K562 (cell line): ENCODE measurements around the gene OR7D2. TPM values are rescaled to one million over a fixed set of nuclear protein-coding genes. Genes with fewer than 3 reads are reported as not detected.
A peak's percentile ranks its signal among the peaks of the same experiment; 100 is the strongest.

ENCODE experiments used
- CHD1 ChIP-seq: fragments of 200-600 bp; sonication (generic); IDR thresholded peaks from one replicate; pipeline ENCODE4 v1.6.1; 2012; ENCODE audit warnings: mild to moderate bottlenecking, moderate library complexity, low read length, inconsistent platforms
- E2F1 ChIP-seq: sonication (generic); formaldehyde crosslinking; IDR thresholded peaks from 2 replicates; pipeline ENCODE4 v1.8.1; 2023; ENCODE audit warnings: mild to moderate bottlenecking, missing genetic modification reagents, moderate library complexity
- HCFC1 ChIP-seq: IDR thresholded peaks from 2 replicates; pipeline ENCODE4 v1.6.1; 2012; ENCODE audit warnings: low read depth, low read length, improper control_type of control experiment
- HIVEP1 ChIP-seq: fragments of 250-450 bp; sonication (Bioruptor Pico); IDR thresholded peaks from 2 replicates; pipeline ENCODE4 v1.4.0; 2020; ENCODE audit warnings: mild to moderate bottlenecking
- MED1 ChIP-seq: sonication (generic); formaldehyde crosslinking; IDR thresholded peaks from 2 replicates; pipeline ENCODE4 v1.8.1; 2023; ENCODE audit warnings: missing genetic modification reagents, borderline replicate concordance
- NFIC ChIP-seq: fragments of 450-650 bp; IDR thresholded peaks from 2 replicates; pipeline ENCODE4 v1.6.1; 2017; ENCODE audit warnings: mild to moderate bottlenecking, inconsistent platforms
- POLR2B ChIP-seq: fragments of 450-650 bp; IDR thresholded peaks from 2 replicates; pipeline ENCODE4 v1.6.1; 2018; ENCODE audit warnings: low read depth; ENCODE audit not compliant: partially characterized antibody
- PYGO2 ChIP-seq: fragments of 450-650 bp; IDR thresholded peaks from 2 replicates; pipeline ENCODE4 v1.6.1; 2016; ENCODE audit warnings: mild to moderate bottlenecking, missing genetic modification characterization, moderate library complexity, missing compliant biosample characterization
- RBM14 ChIP-seq: fragments of 200-400 bp; formaldehyde crosslinking; IDR thresholded peaks from 2 replicates; pipeline ENCODE4 v1.6.1; 2018; ENCODE audit warnings: low read depth, mild to moderate bottlenecking, low read length, moderate library complexity, borderline replicate concordance; ENCODE audit not compliant: insufficient read depth
- TAF7 ChIP-seq: fragments of 450-650 bp; IDR thresholded peaks from 2 replicates; pipeline ENCODE4 v1.6.1; 2016; ENCODE audit warnings: missing genetic modification characterization, missing compliant biosample characterization
- TBL1XR1 ChIP-seq, 2 experiments: IDR thresholded peaks; 2 replicates each; pipeline ENCODE4 v1.6.1; 2012; ENCODE audit warnings: improper control_type of control experiment in 2 of 2, low read length in 2 of 2, mild to moderate bottlenecking in 1 of 2
- ZBTB12 ChIP-seq: fragments of 250-450 bp; sonication (Bioruptor Pico); IDR thresholded peaks from 2 replicates; pipeline ENCODE4 v1.4.0; 2020
- ZNF143 ChIP-seq: sonication (generic); formaldehyde crosslinking; IDR thresholded peaks from 2 replicates; pipeline ENCODE4 v1.9.0; 2022; ENCODE audit warnings: mild to moderate bottlenecking, missing genetic modification reagents
- polyA plus RNA-seq, 8 experiments: library from polyadenylated mRNA; depleted of rRNA in 4 of 8; stranded (reverse) in 5 of 8; unstranded in 3 of 8; fragments of >200 nt; fragmentation: Nextera tagmentation in 2 of 8; fragmentation: Illumina TruSeq in 1 of 8; extraction: Ambion mirVana in 2 of 8; extraction: Trizol in 1 of 8; gene quantifications; 2 replicates each; pipeline versions ENCODE4 v1.2.1 to v1.2.3, GENCODE V29; 2011 to 2014; ENCODE audit warnings: inconsistent platforms in 1 of 8, missing spikeins in 1 of 8
- total RNA-seq, 7 experiments: library from RNA; depleted of rRNA in 6 of 7; stranded (reverse); fragments of >200 nt in 6 of 7; fragmentation: Illumina TruSeq in 2 of 7; extraction: Trizol in 2 of 7; gene quantifications; 2 replicates each; pipeline versions ENCODE4 v1.2.1 to v1.2.3, GENCODE V29; 2011 to 2021; ENCODE audit warnings: low replicate concordance in 1 of 7
- TF ChIP-seq, protein P1 (sequence below): fragments of 450-650 bp; IDR thresholded peaks from 2 replicates; pipeline ENCODE4 v1.6.1; 2014; ENCODE audit warnings: low read depth, mild to moderate bottlenecking, moderate library complexity, borderline replicate concordance
- TF ChIP-seq, protein P2 (sequence below): fragments of 450-650 bp; IDR thresholded peaks from 2 replicates; pipeline ENCODE4 v1.6.1; 2016; ENCODE audit warnings: borderline replicate concordance

Gene OR7D2
- total and polyA plus RNA-seq, 9 of the 15 experiments (the other 6 are each of a cell fraction or from before 2014, with no cell fraction given), result 0.05 to 0.75 (median 0.45) TPM

- TF ChIP-seq, protein P1, sequence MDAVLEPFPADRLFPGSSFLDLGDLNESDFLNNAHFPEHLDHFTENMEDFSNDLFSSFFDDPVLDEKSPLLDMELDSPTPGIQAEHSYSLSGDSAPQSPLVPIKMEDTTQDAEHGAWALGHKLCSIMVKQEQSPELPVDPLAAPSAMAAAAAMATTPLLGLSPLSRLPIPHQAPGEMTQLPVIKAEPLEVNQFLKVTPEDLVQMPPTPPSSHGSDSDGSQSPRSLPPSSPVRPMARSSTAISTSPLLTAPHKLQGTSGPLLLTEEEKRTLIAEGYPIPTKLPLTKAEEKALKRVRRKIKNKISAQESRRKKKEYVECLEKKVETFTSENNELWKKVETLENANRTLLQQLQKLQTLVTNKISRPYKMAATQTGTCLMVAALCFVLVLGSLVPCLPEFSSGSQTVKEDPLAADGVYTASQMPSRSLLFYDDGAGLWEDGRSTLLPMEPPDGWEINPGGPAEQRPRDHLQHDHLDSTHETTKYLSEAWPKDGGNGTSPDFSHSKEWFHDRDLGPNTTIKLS, result peak; percentile 89; the same call in 1 of the 2 replicates
- TF ChIP-seq CHD1, result peak; percentile 57
- peak; percentile 90 for TF ChIP-seq POLR2B
- peak; percentile 15; the same call in 1 of the 2 replicates for TF ChIP-seq NFIC
- 0 out of 2 replicates have a peak, but pooled peaks have one; percentile 21 for TF ChIP-seq PYGO2 (tag)
- no peak for TF ChIP-seq TBL1XR1 (IDR thresholded peaks at IDR 0.05; ENCODE audit: low read length in 2 of 2)
- TF ChIP-seq ZNF143 (CRISPR knock-in tag), result peak; percentile 95
- no peak for TF ChIP-seq HIVEP1 (CRISPR knock-in tag)
- TF ChIP-seq E2F1, result 0 out of 2 replicates have a peak, but pooled peaks have one; percentile 38
- no peak for TF ChIP-seq RBM14
- peak; percentile 92 for TF ChIP-seq TAF7 (tag)
- TF ChIP-seq ZBTB12 (CRISPR knock-in tag), result 0 out of 2 replicates have a peak, but pooled peaks have one; percentile 35
- TF ChIP-seq HCFC1, result peak; percentile 96
- TF ChIP-seq, protein P2, sequence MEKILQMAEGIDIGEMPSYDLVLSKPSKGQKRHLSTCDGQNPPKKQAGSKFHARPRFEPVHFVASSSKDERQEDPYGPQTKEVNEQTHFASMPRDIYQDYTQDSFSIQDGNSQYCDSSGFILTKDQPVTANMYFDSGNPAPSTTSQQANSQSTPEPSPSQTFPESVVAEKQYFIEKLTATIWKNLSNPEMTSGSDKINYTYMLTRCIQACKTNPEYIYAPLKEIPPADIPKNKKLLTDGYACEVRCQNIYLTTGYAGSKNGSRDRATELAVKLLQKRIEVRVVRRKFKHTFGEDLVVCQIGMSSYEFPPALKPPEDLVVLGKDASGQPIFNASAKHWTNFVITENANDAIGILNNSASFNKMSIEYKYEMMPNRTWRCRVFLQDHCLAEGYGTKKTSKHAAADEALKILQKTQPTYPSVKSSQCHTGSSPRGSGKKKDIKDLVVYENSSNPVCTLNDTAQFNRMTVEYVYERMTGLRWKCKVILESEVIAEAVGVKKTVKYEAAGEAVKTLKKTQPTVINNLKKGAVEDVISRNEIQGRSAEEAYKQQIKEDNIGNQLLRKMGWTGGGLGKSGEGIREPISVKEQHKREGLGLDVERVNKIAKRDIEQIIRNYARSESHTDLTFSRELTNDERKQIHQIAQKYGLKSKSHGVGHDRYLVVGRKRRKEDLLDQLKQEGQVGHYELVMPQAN, result peak; percentile 85; the same call in 1 of the 2 replicates
- no peak for TF ChIP-seq MED1 (CRISPR knock-in tag)
Measured at GRCh38 chr19:9140159-9140874, 38.5 kb upstream of the OR7D2 start, which contains the start of gene ZNF317 (continued).
